ENCODE results near the gene ORC6.

The ORC6 gene

DNA sequence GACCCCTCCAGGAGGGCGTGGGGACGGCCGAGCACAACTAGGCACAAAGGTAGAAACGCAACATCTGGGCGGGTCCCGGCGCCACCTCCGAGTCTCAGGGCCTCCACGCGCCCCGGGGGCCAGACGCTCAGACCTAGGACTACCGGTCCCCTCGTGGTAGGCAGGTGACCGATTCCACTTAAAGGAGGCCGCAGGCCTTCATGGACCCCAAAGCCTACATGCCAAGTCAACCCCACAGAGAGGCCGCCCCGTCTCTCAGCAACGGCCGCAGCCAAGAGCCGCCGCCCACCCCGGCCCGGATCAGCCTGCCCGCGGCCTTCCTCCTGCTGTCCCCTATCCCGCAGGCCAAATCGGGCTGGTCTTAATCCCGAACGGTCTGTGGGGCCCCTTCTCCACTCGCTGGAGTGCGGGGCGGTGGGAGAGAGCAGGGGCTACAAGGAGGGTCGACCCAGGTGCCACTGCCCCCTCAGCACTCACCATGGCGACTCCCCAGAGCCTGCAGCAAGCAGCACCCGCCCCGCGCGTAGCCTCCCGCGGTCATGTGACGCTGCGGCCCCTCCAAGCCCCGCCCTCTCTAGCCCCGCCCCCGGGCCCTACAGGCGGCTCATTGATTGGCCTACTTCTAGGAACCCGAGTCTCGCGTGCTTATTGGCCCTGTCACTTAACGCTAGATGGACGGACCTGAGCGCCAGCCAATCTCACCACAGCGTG is 650 bp upstream of the ORC6 start, which contains the start of gene VPS35 (continued):
- no peak for TF ChIP-seq ZNF514 (tag by site-specific recombination; IDR thresholded peaks at IDR 0.05)
- peak; percentile 73; the same call in 1 of the 2 replicates for TF ChIP-seq ZBTB20 (tag by site-specific recombination; IDR thresholded peaks at IDR 0.05)
- TF ChIP-seq ZNF518A (tag by site-specific recombination; conservative IDR thresholded peaks at IDR 0.05; ENCODE audit: low read depth), result no peak
- no peak for TF ChIP-seq ZNF558 (tag by site-specific recombination; IDR thresholded peaks at IDR 0.05)
- no peak for TF ChIP-seq FEZF1 (tag by site-specific recombination; IDR thresholded peaks at IDR 0.05)
- TF ChIP-seq ZXDB (tag by site-specific recombination; IDR thresholded peaks at IDR 0.05), result peak; percentile 68; the same call in 1 of the 2 replicates
- no peak for TF ChIP-seq ZNF792 (tag by site-specific recombination; IDR thresholded peaks at IDR 0.05)
- TF ChIP-seq ZNF433 (tag by site-specific recombination; IDR thresholded peaks at IDR 0.05; ENCODE audit: low read depth), result no peak
- no peak for TF ChIP-seq ZNF416 (tag by site-specific recombination; IDR thresholded peaks at IDR 0.05)
- TF ChIP-seq ZNF140 (tag by site-specific recombination; IDR thresholded peaks at IDR 0.05), result no peak
- no peak for TF ChIP-seq ZNF311 (tag by site-specific recombination; IDR thresholded peaks at IDR 0.05; ENCODE audit: borderline replicate concordance)
- no peak; the same call in 1 of the 2 replicates for TF ChIP-seq ZNF24 (tag by site-specific recombination; IDR thresholded peaks at IDR 0.05)
- TF ChIP-seq ZNF292 (tag by site-specific recombination; IDR thresholded peaks at IDR 0.05; ENCODE audit: borderline replicate concordance, low read depth), result no peak
- TF ChIP-seq ZBTB44 (tag by site-specific recombination; IDR thresholded peaks at IDR 0.05), result no peak
- TF ChIP-seq ZNF747 (tag by site-specific recombination; IDR thresholded peaks at IDR 0.05), result no peak
- no peak for TF ChIP-seq MYNN (tag by site-specific recombination; IDR thresholded peaks at IDR 0.05; ENCODE audit: borderline replicate concordance)
- TF ChIP-seq ZNF473 (tag by site-specific recombination; IDR thresholded peaks at IDR 0.05), result no peak
- no peak for TF ChIP-seq ZNF776 (tag by site-specific recombination; IDR thresholded peaks at IDR 0.05; ENCODE audit: borderline replicate concordance)
- no peak for TF ChIP-seq ZNF404 (tag by site-specific recombination; IDR thresholded peaks at IDR 0.05)
- no peak for TF ChIP-seq ZNF16 (tag by site-specific recombination; IDR thresholded peaks at IDR 0.05; ENCODE audit: low read depth)
- TF ChIP-seq SCRT1 (tag by site-specific recombination; IDR thresholded peaks at IDR 0.05; ENCODE audit: borderline replicate concordance), result no peak
- TF ChIP-seq ZNF596 (tag by site-specific recombination; IDR thresholded peaks at IDR 0.05), result no peak
- TF ChIP-seq ZNF76 (tag by site-specific recombination; IDR thresholded peaks at IDR 0.05; ENCODE audit: borderline replicate concordance, low read depth), result no peak; the same call in 1 of the 2 replicates
- TF ChIP-seq ZNF391 (tag by site-specific recombination; IDR thresholded peaks at IDR 0.05; ENCODE audit: borderline replicate concordance, low read depth), result no peak; the same call in 1 of the 2 replicates
- TF ChIP-seq, protein P1, sequence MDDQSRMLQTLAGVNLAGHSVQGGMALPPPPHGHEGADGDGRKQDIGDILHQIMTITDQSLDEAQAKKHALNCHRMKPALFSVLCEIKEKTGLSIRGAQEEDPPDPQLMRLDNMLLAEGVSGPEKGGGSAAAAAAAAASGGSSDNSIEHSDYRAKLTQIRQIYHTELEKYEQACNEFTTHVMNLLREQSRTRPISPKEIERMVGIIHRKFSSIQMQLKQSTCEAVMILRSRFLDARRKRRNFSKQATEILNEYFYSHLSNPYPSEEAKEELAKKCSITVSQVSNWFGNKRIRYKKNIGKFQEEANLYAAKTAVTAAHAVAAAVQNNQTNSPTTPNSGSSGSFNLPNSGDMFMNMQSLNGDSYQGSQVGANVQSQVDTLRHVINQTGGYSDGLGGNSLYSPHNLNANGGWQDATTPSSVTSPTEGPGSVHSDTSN (CRISPR knock-in tag; IDR thresholded peaks at IDR 0.05), result no peak; the same call in 1 of the 2 replicates
- TF ChIP-seq WT1 (tag by site-specific recombination; IDR thresholded peaks at IDR 0.05), result peak; percentile 25; the same call in 1 of the 2 replicates
- no peak for TF ChIP-seq ZNF248 (tag by site-specific recombination; IDR thresholded peaks at IDR 0.05)
- TF ChIP-seq ZNF571 (tag by site-specific recombination; IDR thresholded peaks at IDR 0.05), result no peak
- TF ChIP-seq ZBTB21 (tag by site-specific recombination; IDR thresholded peaks at IDR 0.05), result no peak
- TF ChIP-seq HIC1 (tag by site-specific recombination; IDR thresholded peaks at IDR 0.05), result no peak
- no peak for TF ChIP-seq ZNF366 (tag by site-specific recombination; conservative IDR thresholded peaks at IDR 0.05)
- TF ChIP-seq ZNF530 (tag by site-specific recombination; IDR thresholded peaks at IDR 0.05; ENCODE audit: low read depth), result no peak

All from HEK293 (cell line).